Measurements from ENCODE around the gene OR52E6.

Gene OR52E6

DNA sequence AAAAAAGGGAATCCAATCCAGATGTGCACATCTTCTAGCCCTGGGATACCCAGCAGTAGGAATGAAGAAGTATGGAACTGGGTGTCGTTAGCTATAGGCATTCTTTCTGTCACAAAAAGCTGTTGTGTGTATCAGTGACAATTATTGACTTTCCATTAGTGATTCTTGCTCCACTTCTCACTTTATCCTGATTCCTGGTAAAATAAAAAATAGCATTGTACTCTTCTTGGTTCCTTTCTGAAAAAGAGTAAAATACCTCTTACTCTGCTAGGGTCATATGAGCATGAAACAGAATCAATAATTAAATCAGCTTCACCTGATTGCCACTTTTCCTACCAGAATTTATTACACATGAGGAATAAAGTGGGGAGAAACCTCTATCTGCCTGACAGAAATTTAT lies at the start of gene OR52E6:
Gene OR52E6 (minus strand): TSS at position 101 of the 400 bp plus-strand sequence. CDS start 0 bp downstream, at position 101.
- DNase-seq (ENCODE audit: low spot score) = no peak
- no peak for FAIRE-seq

DNA sequence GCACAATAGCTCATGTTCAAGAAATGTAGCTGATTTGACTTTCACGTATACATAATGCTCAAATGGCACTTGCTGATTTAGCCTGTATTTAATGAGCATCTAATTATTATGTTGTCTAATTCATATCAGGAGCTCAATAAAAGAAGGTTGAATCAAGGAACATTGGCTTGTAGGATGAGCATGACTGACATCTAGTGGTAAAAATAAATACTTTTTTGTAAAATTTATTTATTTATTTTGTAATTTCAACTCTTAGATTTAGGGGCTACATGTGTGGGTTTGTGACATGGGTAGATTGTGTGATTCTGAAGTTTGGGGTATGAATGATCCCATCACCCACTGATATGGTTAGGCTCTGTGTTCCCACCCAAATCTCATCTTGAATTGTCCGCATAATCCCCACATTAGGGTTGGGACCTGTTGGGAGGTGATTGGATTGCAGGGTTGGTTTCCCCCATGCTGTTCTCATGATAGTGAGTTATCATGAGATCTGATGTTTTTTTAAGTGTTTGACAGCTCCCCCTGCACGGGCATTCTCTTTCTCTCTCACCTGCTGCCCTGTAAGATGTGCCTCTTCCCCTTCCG lies 49.6 kb upstream of the OR52E6 start:
- FAIRE-seq (no peak), DNase-seq (ENCODE audit: low spot score) (no peak)

DNA sequence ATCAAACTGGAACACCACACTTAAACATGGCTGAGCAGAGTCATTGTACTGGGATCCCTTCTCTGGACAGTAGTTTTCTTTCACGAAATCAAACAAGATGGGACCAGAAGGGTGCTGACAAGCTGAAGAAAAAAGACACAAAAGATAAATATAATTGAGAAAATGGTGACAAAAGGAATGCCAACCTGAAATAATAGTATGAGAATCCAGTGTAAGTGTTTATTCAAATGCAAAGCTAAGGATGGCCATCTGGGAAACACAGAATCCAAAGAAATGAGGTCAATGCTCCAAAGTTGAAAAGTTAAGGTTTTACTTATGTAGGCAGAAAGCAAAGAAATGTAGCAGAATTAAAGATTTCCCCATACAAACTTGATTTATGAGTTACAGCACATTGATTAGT lies 46.0 kb upstream of the OR52E6 start:
- FAIRE-seq = no peak
- no peak for DNase-seq (ENCODE audit: low spot score)

DNA sequence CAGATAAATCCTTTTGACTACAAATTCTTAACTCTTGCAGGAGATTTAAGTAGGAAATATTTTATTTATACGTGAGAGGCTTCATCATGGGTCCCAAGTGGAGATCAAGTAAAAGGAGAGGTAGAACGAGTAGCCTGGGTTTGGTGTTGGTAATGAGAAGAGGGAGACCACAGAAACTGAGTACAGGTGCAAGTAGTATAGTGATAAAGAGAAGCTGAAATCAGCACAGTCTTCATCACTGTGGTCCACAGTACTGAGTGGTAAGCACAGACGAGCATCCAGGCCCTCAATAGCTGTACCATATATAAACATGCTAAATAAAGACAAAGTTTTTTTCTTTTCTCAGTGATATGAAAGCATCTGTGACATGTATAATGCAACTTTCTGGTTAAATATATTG lies 45.5 kb upstream of the OR52E6 start:
- FAIRE-seq = no peak
- DNase-seq (ENCODE audit: low spot score) = no peak

DNA sequence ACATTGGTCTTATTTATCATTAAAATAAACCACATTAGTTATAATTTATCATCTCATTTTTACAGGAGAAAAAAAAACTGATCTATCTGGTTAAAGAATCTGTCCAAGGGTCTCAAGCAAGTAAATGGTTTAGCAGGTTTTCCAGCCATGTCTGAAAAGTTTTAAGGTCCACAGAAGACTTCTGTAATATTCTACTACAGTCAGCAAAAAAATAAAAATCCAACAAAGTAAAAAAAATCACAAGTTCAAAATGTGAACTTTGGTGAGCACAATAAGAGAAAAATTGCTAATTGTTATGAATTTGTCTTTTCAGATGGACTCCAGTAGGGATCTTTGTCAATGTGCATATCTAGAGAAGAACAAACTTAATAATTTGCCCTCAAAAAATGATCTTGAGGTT lies 40.1 kb upstream of the OR52E6 start:
- FAIRE-seq = no peak
- no peak for DNase-seq (ENCODE audit: low spot score)

DNA sequence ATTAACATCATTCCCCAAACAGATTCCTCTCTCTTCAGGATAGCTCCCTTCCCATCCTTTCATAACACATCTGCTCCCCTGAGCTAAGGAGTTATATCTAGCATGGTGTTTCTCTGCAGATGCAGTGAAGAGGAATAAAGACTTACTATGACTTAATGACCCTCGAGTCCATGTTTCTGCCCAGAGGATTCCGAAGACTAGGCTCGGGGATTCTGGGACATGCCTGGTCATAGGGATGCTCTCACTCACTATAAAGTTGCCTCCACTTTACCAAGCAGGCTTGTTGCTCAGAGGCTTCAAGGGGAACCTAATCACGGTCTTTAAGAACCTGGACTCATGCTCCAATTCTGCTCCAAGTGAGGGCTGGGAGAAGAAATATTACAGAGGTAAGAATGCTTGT lies 38.6 kb upstream of the OR52E6 start, which contains the start of gene OR52E4:
Gene OR52E4 (plus strand): TSS at position 301 of the 400 bp plus-strand sequence. CDS start 3,664 bp downstream, outside the sequence.
- FAIRE-seq (no peak), DNase-seq (ENCODE audit: low spot score) (no peak)

DNA sequence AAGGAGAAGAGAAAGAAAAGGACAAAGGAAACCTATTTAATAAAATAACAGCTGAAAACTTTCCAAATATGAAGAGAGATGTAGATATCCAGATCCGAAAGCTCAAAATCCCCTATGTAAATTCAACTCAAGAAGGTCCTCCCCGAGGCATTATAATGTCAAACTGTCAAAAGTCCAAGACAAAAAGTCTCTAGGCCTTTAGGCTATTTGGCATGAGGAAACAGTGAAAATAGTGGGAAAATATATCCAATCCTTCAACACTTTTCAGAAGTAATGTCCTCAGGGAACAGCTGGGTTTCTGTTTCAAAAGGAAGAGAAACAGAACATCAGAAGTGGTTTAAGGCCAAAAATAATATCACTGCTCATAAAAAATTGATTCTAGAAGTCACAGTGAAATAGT lies 36.9 kb upstream of the OR52E6 start:
- DNase-seq (ENCODE audit: low spot score) = no peak
- FAIRE-seq = no peak

DNA sequence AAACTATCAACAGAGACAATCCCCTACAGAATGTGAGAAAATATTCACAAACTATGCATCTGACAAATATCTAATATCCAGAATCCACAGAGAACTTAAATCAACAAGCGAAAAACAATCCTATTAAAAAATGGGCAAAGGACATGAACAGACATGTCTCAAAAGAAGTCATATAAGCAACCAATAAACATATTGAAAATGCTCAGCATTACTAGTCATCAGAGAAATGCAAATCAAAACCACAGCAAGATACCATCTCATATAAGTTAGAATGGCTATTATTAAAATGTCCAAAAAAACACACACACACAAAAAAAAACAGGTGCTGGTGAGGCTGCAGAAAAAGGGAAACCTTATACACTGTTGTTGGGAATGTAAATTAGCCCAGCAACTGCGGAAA lies 24.1 kb upstream of the OR52E6 start:
- DNase-seq (ENCODE audit: low spot score) (no peak), FAIRE-seq (no peak)

DNA sequence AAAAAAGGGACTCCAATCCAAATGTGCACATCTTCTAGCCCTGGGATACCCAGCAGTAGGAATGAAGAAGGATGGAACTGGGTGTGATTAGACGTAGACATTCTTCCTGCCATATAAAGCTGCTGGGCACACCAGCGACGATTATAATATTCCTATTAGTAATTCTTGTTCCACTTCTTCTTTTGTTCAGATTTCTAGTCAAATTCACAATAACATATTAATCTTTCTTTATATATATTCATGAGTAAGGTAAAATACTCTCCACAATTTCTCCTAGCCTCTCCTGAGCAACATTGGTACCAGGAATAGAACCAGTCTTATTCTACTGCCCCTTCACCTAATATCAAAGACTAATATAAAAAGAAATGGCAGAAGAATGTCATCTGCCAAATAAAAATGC lies 15.9 kb upstream of the OR52E6 start, which contains the start of gene OR52E8:
Gene OR52E8 (minus strand): TSS at position 101 of the 400 bp plus-strand sequence. CDS start 0 bp downstream, at position 101.
- DNase-seq (ENCODE audit: low spot score) (no peak), FAIRE-seq (no peak)

DNA sequence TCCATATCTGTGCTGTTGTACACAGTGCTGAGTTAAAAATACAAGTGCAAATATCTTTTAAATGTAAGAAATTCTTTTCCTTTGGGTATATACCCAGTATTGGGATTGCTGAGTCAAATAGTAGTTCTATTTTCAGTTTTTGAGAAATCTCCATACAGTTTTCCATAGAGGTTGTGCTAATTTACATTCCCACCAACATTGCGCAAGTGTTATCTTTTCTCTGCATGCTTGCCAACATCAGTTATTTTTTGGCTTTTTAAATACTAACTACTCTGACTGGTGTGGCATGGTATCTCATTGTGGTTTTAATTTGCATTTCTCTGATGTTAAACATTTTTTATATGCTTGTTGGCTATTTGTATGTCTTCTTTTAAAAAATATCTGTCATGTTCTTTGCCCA lies 9.3 kb upstream of the OR52E6 start:
- FAIRE-seq = no peak
- no peak for DNase-seq (ENCODE audit: low spot score)

DNA sequence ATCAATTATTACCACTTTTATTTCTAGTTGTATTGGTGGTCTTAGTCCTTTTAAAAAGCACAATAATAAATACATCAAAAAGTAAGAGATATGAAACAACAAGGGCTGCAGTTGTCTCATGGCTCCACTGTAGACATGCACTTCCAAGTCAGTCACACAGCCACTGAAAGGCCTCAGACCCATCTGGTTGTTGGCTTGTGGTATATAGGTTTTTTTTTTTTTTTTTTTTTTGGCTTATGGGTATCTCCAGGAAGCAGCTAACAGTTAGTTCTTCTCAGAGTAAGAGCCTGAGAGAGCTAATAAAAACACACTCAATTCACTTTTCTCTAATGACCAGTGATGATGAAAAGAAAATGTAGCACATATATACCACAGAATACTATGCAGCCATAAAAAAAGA lies 6.0 kb upstream of the OR52E6 start:
- FAIRE-seq (no peak), DNase-seq (ENCODE audit: low spot score) (no peak)

DNA sequence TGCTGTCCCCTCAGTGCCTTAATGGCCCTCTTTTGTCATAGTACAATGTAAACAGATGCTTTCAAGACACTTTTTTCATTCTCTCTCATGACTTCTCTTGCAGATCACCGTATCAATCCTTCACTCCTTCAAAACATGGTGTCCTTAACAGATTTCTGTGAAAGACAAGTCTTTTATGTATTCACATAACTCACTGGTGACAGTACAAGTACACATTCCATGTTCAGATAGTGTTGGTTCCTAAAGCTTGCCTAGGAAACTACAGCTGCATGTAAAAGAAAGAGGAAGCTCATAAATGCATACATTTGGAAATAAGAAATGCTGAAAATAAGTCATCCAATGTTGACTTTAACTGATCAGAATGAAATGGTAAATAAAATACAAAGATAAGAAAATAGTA lies 5.0 kb upstream of the OR52E6 start:
- FAIRE-seq (no peak), DNase-seq (ENCODE audit: low spot score) (no peak)

DNA sequence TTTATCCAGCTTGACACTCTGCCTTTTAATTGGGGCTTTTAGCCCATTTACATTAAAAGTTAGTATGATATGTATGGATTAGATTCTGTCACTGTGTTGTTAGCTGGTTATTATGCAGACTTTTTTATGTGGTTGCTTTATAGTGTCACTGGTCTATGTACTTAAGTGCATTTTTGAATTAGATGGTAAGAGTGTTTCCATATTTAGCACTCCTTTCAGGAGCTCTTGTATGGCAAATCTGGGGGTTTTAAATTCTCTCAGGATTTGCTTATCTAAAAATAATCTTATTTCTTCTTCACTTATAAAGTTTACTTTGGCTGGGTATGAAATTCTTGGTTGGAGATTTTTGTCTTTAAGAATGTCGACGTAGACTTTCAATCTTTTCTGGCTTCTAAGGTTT lies 4.0 kb downstream of the OR52E6 start:
- DNase-seq (ENCODE audit: low spot score) = no peak

DNA sequence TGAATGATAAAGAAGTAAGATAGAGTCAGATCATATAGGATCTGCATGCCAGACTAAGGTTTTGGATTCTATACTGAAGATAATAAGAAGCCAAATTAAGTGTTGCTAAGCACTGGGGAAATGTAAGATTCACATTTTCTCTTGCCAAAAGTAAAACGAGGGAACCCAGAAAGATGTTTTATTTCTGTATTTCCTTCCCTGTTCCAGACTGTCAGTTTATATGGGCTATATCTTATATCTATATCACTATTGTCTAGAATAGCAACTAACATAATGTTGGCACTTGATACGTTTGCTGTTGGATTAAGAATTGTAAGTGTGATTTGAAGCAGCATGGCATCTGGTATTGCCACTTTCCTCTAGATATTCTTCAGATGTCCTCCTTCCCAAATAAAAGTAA lies 8.3 kb downstream of the OR52E6 start:
- FAIRE-seq (no peak), DNase-seq (ENCODE audit: low spot score) (no peak)

More for the DNA sequence above, 4.0 kb downstream of the OR52E6 start:
- FAIRE-seq = no peak

DNA sequence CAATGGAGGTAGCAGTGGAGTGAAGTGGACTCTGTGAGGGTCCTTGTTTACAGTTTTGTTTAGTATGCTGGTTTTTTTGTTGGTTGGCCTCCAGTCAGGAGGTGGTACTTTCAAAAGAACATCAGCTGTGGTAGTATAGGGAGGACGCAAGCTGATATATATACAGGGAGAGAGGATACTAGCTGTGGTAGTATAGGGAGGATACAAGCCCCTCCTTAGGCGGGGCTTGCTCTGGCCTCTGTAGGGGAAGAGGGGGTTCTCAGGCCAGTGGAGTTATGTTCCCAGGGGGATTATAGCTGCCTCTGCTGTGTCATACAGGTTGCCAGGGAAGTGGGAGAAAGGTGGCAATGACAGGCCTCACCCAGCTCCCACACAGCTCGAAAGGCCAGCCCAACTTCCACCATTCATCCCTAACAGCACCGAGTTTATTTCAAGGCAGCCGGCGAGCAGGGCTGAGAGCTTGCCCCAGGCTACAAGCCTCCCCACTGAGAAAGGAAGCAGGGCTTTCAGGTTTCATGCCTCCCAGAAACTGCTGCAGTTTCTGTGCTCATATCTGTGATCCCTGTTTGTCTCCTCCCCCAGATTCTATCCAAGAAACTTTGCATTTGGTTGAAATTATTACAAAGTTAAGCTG lies 10.4 kb downstream of the OR52E6 start:
- no peak for DNase-seq (ENCODE audit: low spot score)
- no peak for FAIRE-seq

DNA sequence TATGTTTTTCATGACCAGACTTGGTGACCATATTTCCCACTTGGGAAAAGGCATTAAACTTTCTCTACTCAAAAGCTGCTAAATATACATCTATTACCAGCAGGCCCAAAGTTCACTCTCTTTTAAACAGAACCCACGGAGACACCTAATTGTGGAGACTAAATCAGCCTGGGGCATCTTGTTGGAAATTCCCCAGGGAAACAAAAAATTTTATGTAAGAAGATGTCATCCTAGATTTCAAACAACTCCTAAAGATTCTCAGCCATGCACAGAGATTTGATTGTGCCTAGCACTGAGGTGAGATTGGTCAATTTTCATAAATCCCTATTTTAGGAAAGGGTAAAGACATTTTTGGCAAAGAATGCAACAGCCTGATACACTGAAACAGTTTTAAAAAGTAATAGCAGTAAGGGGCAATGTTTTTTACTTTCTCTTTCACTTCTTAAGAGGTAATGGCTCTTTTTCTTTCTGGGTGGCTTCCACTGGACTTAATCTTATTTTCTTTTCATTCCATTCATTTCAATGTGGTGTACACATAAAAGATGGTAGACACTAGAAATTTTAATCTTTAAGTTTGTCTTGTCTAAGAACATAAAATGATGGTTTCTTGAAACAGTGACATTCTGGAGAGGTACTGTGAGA lies 23.3 kb downstream of the OR52E6 start:
- FAIRE-seq = no peak
- DNase-seq (ENCODE audit: low spot score) = no peak

DNA sequence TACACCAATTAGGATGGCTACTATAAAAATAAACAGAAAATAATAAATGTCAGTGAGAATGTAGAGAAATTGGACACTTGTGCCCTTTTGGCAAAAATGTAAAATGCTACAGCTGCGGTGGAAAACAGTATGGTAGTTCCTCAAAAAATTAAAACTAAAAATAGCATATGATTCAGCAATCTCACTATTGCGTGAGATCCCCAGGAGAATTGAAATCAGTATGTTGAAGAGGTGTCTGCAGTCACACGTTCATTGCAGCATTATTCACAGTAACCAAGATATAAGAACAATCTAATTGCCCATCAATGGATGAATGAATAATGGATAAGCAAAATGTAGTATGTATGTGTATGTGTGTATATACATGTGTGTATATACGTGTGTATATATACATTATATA lies 26.2 kb downstream of the OR52E6 start:
- FAIRE-seq = no peak
- DNase-seq (ENCODE audit: low spot score) = no peak

DNA sequence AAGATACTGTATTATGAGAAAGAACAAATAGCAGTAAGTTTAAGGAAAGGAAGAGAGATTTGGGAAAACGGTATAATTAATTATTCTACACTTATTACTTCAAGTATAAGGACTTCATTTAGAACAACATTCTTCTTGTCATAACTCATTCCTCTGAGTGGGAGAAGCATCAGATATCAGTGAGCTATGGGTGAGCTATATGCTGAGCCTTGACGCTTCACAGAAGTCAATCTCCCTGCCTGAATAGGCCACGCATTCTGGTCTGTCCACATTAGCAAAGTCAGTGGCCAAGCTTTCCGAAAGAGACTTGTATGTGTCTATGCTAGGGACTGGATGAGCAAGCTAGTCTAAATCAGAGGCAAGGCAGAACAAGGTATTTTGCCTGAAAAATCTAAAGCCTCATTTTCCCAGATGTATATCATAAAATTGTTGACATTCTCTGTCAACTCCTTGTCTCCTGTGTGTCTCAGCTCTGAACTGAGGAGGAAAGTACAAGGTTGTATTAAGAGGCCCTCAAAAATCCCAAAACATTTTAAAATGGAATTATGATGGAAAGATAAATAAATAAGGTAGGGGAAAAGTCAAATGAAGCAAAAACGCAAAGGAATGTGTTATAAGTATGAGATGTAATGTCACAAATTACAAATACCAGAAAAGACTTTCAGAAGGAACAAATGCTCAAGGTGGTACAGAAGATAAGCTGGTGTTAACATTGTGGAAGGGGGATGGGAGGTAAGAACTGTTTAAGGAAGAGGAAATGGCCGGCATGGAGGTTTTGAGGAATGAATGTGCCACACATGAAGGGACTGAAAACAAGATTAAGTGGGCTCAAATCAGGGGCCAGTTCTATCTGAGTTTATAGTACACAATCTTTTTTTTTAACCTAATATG lies 31.5 kb downstream of the OR52E6 start:
- no peak for DNase-seq (ENCODE audit: low spot score)
- no peak for FAIRE-seq

DNA sequence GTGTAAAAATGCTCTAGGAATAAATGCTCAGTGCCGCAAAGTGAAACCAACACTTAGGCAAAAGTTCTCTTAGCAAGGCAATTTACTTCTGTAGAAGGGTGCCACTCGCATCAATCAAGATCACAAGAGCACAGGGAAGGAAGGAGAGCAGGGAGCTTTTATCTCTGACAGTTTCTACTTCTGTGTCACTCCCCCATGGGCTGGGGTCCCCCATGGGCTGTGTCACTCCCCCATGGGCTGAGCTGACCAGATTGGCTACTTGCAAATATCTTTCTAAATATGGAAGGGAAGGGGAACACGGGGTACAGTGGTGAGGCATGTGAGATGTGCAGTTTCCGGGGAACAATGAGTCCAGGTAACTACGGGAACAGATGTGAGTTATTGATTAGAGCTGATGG lies 32.6 kb downstream of the OR52E6 start:
- FAIRE-seq = no peak

DNA sequence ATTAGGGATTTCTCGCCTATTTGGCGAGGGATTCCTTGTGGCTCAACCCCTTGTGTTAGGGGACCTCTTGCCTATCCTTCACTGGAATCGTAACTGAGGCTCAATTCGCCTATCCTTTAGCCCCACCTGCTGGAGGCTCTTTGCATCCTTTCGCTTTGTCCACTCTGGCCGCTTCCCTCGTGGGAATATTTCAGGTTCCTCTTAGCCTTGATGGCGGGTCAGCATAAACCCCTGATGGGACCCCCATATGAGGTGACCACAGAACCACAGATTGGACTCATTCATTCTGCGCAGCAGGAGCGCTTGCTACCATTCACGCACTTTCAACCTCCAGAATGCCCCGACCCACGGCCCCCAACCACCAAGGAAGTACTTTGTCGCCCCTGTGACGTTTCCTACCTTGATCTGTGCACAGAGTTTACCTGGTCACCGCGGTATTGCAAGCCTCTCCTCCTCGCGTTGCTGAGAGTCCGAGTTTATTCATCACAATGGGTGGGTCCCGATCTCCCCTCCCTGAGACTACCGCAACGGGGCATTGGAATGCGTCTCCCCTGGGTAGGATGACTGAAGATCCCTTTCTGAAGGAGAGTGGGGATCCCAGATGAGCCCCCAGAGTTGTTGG lies 33.1 kb downstream of the OR52E6 start, which contains the start of gene OR52N2:
Gene OR52N2 (plus strand): TSS at position 425 of the 622 bp plus-strand sequence. CDS start 11,412 bp downstream, outside the sequence.
- FAIRE-seq (no peak), DNase-seq (ENCODE audit: low spot score) (peak; percentile 65)

More for the DNA sequence above, 32.6 kb downstream of the OR52E6 start:
- no peak for DNase-seq (ENCODE audit: low spot score)

DNA sequence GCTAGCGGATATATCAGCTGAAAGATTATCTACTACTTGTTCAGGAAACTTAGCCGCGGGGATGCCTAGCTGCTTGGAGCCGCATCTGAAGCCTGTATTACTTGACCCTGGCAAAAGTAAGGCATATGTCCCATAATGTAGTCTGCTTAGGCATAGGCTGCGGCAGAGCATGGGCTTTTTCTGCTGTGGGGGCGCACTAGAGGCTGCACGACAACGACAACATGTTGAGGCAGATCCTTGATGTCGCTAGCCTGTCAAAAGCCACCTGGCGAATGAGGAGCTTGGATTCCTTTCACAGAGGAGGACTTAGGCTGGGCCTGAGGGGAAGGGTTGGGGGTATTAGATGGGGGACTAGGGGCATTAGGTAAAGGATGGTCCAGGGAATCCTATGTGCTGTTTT lies 34.1 kb downstream of the OR52E6 start:
- peak; percentile 9 for DNase-seq (ENCODE audit: low spot score)
- no peak for FAIRE-seq
